ENCODE results near the gene PLCG1.
A peak's percentile ranks its signal among the peaks of the same experiment; 100 is the strongest.

PLCG1 gene

GRCh38 chr20:41167118-41167470 lies 29.8 kb downstream of the PLCG1 start:
- no peak for DNase-seq (ENCODE audit: low read depth)

- no peak for DNase-seq (ENCODE audit: low read depth)
Measured at GRCh38 chr20:41167481-41168253, 30.3 kb downstream of the PLCG1 start.

GRCh38 chr20:41168281-41169161 lies 31.2 kb downstream of the PLCG1 start:
- no peak for DNase-seq (ENCODE audit: low read depth)

GRCh38 chr20:41169162-41169690 lies 31.9 kb downstream of the PLCG1 start:
- no peak for DNase-seq (ENCODE audit: low read depth)

GRCh38 chr20:41169791-41170351 lies 32.5 kb downstream of the PLCG1 start:
- no peak for DNase-seq (ENCODE audit: low read depth)

GRCh38 chr20:41170386-41171105 lies 33.2 kb downstream of the PLCG1 start:
- DNase-seq (ENCODE audit: low read depth): no peak

- DNase-seq (ENCODE audit: low read depth): no peak
Measured at GRCh38 chr20:41171736-41172295, 34.5 kb downstream of the PLCG1 start.

- no peak for DNase-seq (ENCODE audit: low read depth)
Measured at GRCh38 chr20:41172296-41173140, 35.2 kb downstream of the PLCG1 start.

- peak; percentile 30 for DNase-seq (ENCODE audit: low read depth)
Measured at GRCh38 chr20:41173161-41173721, 35.9 kb downstream of the PLCG1 start.

- no peak for DNase-seq (ENCODE audit: low read depth)
Measured at GRCh38 chr20:41173791-41174341, 36.5 kb downstream of the PLCG1 start.

GRCh38 chr20:41174373-41174772 lies 37.0 kb downstream of the PLCG1 start:
- DNase-seq (ENCODE audit: low read depth): no peak

- no peak for DNase-seq (ENCODE audit: low read depth)
Measured at GRCh38 chr20:41174782-41175181, 37.4 kb downstream of the PLCG1 start.

- no peak for DNase-seq (ENCODE audit: low read depth)
Measured at GRCh38 chr20:41175201-41175651, 37.9 kb downstream of the PLCG1 start.

GRCh38 chr20:41175727-41176330 lies 38.5 kb downstream of the PLCG1 start:
- no peak for DNase-seq (ENCODE audit: low read depth)

GRCh38 chr20:41176711-41177552 lies 39.6 kb downstream of the PLCG1 start:
- DNase-seq (ENCODE audit: low read depth): no peak

- no peak for DNase-seq (ENCODE audit: low read depth)
Measured at GRCh38 chr20:41177636-41178035, 40.3 kb downstream of the PLCG1 start.

- no peak for DNase-seq (ENCODE audit: low read depth)
Measured at GRCh38 chr20:41178495-41178894, 41.2 kb downstream of the PLCG1 start.

GRCh38 chr20:41178904-41179432 lies 41.6 kb downstream of the PLCG1 start:
- no peak for DNase-seq (ENCODE audit: low read depth)
